Occipital lobe (tissue), 2 donors: ENCODE results near the gene AP4E1. TPM values are rescaled to one million over a fixed set of nuclear protein-coding genes. Genes with fewer than 3 reads are reported as not detected.
"Not testable (repeated sequence)": the region's sequence is repeated elsewhere in the genome, so short reads cannot be mapped to it uniquely, and the experiment has no call there.

Experiments
- DNase-seq: peaks from one replicate; lab custom pipeline; 2025; lab: John Stamatoyannopoulos, UW
- total RNA-seq: library from RNA; depleted of rRNA; stranded (reverse); fragments of >200 nt; gene quantifications from one replicate; pipeline ENCODE4 v1.2.3, GENCODE V29; 2014

AP4E1 gene
- 14.0 TPM for total RNA-seq

GRCh38 chr15:50908209-50909009, at the start of gene AP4E1:
TSS of gene AP4E1 (plus strand) at chr15:50908683. CDS start at chr15:50908779, 96 bp downstream.
- peak; percentile 87 for DNase-seq

GRCh38 chr15:50860824-50861223, 47.7 kb upstream of the AP4E1 start:
- no peak for DNase-seq

GRCh38 chr15:50862553-50862952, 45.9 kb upstream of the AP4E1 start:
- no peak for DNase-seq

GRCh38 chr15:50864873-50865272, 43.6 kb upstream of the AP4E1 start:
- no peak for DNase-seq

GRCh38 chr15:50865515-50866353, 42.7 kb upstream of the AP4E1 start:
- DNase-seq, result no peak

- DNase-seq, result no peak
These were observed 36.7 kb upstream of the AP4E1 start for GRCh38 chr15:50871832-50872231.

- no peak for DNase-seq
These were observed 35.6 kb upstream of the AP4E1 start for GRCh38 chr15:50872832-50873426.

GRCh38 chr15:50873935-50874361, 34.5 kb upstream of the AP4E1 start:
- no peak for DNase-seq

GRCh38 chr15:50875238-50875637, 33.2 kb upstream of the AP4E1 start:
- DNase-seq, result not testable (repeated sequence)

- DNase-seq, result no peak
These were observed 32.1 kb upstream of the AP4E1 start for GRCh38 chr15:50876260-50876988.

GRCh38 chr15:50876989-50877360, 31.5 kb upstream of the AP4E1 start:
- DNase-seq, result peak; percentile 61

GRCh38 chr15:50879016-50879617, 29.4 kb upstream of the AP4E1 start:
- no peak for DNase-seq

- DNase-seq, result no peak
These were observed 28.3 kb upstream of the AP4E1 start for GRCh38 chr15:50880206-50880605.

- peak; percentile 4 for DNase-seq
These were observed 27.8 kb upstream of the AP4E1 start for GRCh38 chr15:50880651-50881114.

- DNase-seq, result no peak
These were observed 27.1 kb upstream of the AP4E1 start for GRCh38 chr15:50881121-50882048.

GRCh38 chr15:50883903-50884302, 24.6 kb upstream of the AP4E1 start:
- peak; percentile 5 for DNase-seq

- DNase-seq, result no peak
These were observed 23.9 kb upstream of the AP4E1 start for GRCh38 chr15:50884540-50884939.

GRCh38 chr15:50886139-50886467, 22.4 kb upstream of the AP4E1 start:
- DNase-seq, result no peak

GRCh38 chr15:50886611-50887345, 21.7 kb upstream of the AP4E1 start:
- no peak for DNase-seq
